Hematopoietic multipotent progenitor cell treated with erythropoietin and hydrocortisone succinate and interleukin-3 and kit ligand, for 15 days (in vitro differentiated cells): ENCODE measurements around the gene AGMAT.

Experiments
- DNase-seq: peaks from one replicate; pipeline ENCODE4 v3.0.0-alpha.2; 2015; ENCODE audit warnings: low spot score

AGMAT gene, protein sequence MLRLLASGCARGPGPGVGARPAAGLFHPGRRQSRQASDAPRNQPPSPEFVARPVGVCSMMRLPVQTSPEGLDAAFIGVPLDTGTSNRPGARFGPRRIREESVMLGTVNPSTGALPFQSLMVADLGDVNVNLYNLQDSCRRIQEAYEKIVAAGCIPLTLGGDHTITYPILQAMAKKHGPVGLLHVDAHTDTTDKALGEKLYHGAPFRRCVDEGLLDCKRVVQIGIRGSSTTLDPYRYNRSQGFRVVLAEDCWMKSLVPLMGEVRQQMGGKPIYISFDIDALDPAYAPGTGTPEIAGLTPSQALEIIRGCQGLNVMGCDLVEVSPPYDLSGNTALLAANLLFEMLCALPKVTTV

DNA sequence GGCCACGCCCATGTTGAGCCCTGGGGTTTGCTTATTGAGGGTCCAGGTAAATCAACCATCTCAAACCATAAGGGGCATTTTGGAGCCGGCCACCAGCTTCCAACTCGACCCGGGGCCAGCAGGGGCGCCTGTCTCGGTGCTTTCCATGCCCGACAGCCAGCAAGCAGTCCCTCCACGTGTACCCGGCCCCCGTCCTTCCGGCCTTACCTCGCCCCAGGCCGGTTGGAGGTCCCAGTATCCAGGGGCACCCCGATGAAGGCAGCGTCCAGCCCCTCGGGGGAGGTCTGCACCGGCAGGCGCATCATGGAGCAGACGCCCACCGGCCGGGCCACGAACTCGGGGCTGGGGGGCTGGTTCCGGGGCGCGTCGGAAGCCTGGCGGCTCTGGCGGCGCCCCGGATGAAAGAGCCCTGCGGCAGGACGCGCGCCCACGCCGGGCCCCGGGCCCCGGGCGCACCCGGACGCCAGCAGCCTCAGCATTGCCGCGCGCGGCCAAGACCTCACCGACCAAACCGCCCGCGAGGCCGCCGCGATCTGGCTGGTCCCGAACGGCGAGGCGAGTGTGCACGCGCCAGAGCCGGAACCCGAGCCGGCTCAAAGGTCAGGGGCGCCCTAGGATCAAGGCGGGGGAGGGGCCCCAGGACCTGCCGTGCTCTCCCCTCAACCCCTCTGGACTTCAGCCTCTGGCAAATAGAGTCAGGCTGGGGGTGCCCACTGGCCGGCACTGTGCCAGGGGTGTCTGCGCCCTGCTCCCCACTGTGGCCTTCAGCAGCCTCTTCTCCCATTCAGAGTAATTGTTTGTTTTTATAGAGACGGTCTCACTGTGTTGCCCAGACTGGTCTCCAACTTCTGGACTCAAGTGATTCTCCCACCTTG lies at the start of gene AGMAT:
Gene AGMAT, minus strand, starts transcription at position 563 of the 875 bp plus-strand sequence. Its CDS starts 84 bp downstream, at position 479.
- no peak for DNase-seq

DNA sequence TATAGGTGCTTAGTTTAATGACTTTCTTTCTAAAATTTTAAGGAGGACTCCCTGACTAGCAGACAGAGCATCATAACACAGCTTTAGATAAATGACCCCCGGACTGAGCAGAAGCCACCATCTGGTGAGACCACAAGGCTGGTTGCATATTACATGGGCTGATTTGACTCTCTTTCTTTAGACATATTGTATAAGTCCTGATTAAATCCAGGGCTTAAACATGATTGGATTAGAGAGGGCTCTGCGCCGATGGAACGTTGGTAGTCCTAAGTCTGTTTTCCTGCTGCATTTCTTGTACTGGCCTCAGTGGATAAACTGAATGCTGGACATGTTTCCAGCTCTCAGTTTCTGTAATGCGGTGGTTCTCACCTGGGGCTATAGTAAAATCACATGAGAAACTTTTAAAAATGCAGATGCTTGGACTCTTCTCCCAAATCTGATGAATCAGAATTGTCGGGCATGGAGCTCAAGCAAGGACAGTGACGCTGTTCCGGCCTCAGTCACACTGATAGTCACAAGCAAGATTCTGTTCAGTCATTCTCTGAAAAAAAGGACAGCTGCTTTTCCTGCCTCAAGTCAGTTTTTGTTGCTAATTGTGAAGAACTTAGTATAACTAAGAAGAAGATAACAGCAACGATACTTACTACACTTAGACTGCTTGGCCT lies 49.0 kb upstream of the AGMAT start:
- no peak for DNase-seq

- peak; percentile 87 for DNase-seq
Observed at GRCh38 chr1:15628003-15628402, 43.2 kb upstream of the AGMAT start.

DNA sequence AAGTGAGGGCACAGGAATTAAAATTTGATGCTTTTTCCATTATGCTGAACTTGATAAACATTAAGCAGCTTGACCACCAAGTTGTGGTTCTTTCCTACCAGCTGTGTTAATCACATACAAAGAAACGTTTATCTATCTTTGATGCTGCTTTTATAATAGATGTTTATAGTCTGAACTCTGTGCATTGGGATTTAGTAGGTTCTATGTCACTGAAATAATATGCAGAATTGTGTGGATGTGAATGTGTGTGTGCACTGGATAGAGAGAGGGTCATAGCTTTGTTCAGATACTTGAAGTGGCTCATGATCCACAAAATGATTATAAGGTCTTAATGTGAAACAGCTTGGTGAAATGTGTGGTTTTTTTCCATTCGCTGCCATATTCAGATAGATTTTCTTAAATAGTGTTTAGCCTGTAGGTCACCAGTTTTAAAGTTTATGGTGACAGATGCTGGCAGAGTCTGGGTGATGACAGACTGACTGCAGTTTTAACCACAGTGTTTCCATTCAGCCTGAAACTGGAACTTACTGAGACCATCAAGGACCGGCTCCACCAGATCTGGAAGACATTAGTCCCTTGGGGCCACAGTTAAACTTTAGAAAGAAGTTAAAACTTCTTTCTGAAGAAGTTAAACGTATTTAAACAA lies 42.6 kb upstream of the AGMAT start:
- no peak for DNase-seq

DNA sequence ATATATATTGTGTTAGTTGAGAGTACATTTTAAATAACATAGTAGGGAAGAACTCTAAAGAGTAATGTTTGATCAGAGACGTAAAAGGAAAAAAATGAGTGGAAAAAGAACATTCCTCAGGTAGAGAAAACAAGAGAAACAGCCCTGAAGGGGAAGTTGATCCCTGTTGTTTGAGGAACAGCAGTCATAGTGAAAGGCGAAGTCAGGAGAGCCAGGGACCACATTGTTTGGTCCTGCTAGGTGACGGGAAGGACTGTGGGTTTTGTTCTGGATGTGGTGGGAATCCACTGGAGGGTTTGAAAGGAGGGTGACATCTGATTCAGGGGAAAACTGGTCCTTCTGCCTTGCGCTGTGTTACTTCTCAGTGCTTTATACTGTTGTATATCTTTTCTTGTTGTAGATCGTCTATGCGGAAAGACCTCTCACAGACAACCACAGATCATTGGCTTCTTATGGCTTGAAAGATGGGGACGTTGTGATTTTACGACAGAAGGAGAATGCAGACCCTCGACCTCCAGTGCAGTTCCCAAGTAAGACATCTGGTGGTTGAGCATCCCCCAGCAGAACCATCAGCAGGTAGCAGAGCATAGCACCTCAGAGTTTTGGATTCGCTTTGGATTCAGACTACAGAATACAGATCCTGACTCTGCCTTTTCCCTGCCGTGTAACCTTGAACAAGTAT lies 41.6 kb upstream of the AGMAT start:
- no peak for DNase-seq

DNA sequence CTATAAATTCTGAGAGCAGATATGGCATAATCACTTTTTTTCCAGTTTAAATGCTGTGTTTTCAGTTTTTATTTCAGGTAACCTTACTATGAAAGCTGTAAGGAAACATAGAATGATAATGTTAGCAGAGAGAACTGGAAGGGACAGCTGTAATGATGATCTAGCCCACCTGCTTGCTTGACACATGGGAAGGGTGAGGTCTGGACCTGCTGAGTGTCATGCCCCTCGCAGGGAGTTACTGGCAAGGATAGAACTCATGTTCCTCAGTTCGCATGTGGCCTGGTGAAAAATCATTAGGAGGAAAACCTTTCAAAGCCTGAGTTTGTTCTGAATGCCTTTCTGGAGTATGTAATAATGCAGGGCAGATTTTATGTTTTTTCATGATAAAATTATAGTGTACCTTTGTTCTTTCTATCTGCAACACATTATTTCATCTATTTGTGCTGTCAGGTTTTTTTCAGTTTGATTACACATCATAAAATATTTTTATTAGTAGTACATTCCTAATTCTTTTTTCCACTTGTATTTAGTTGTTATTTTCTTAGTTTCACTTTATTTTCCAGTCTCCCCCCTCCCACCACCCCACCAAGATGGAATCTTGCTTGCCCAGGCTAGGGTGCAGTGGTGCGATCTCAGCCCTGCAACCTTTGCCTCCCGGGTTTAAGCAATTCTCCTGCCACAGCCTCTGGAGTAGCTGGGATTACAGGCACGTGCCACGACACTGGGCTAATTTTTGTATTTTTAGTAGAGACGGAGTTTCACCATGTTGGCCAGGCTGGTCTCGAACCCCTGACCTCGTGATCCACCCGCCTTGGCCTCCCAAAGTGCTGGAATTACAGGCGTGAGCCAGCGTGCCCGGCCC lies 40.4 kb upstream of the AGMAT start:
- DNase-seq: no peak

DNA sequence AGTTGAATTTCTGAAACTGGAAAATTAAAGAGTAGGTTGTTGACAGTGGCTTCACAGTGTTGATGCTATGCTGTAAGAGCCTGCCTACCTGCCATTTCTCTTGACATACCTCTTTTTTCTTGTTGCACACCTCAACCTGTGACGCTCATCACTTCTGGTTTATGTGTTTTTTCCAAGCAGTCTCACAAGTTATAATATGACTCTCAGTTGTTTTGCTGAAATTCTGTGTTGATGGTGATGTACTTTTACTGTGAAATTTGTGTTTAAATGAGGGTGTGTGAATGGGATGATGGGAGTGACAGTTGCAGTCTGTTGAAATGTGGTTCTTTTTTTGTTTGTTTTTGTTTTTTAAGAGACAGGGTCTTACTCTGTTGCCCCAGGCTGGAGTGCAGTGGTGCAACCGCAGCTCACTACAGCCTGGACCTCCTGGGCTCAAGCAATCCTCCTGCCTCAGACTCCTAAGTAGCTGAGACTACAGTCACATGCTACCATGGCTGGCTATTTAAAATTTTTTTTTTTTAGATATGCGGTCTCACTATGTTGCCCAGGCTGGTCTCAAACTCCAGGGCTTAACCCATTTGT lies 39.4 kb upstream of the AGMAT start:
- DNase-seq: no peak

- DNase-seq: no peak
Observed at GRCh38 chr1:15623435-15623834, 38.6 kb upstream of the AGMAT start.

GRCh38 chr1:15622712-15623373 lies 38.0 kb upstream of the AGMAT start:
- peak; percentile 74 for DNase-seq

GRCh38 chr1:15621975-15622374 lies 37.1 kb upstream of the AGMAT start:
- DNase-seq: no peak

GRCh38 chr1:15620902-15621682 lies 36.2 kb upstream of the AGMAT start:
- DNase-seq: no peak

DNA sequence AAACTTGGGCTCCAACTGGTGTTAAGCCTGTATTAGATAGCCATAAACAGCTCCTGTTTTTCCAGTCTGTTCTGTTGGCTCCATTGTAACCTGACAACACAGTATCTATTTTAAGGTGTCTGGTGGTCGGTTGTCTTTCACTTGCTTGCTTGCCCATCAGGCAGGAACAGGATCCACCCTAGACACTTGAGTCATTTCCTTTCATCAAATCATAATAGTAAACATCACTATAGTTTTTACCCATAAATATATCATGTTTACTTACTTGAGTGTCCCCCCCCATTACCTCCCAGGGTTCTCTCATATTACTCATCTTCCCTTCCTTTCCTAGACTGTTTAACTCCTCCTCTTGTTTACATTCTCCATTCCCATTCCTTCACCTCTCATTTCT lies 35.3 kb upstream of the AGMAT start:
- DNase-seq: peak; percentile 51

DNA sequence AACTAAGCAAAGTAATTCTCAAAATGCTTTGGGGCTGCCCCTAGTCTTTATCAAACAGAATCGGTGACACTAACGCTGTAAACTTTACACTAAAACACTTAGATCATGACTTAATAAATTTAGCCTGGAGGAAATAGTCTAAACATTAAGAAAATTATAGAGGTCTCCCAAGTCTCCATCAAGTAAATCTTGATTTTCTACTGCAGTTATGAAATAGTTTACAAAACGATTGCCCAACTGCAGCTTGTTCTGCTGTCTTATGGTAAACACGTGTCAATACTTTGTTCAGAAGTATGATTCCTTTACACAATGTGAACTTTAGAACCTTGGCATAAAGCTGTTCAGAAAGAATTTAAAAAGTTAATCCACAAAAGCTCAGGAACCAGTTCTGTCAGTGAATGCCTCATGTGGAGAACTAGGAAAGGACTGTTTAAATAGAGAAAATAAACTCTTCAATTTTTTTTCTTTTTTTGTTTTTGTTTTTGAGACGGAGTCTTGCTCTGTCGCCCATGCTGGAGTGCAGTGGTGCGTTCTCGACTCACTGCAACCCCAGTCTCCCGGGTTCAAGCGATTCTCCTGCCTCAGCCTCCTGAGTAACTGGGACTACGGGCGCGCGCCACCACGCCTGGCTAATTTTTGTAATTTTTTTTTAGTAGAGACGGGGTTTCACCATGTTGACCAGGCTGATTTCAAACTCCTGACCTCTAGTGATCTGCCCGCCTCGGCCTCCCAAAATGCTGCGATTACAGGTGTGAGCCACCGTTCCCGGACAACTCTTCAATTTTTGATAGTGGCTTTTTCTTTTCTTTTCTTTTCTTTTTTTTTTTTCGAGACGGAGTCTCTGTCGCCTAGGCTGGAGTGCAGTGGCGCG lies 34.0 kb upstream of the AGMAT start:
- no peak for DNase-seq

- peak; percentile 49 for DNase-seq
Observed at GRCh38 chr1:15618077-15618654, 33.3 kb upstream of the AGMAT start.

- DNase-seq: peak; percentile 93
Observed at GRCh38 chr1:15617173-15618076, 32.6 kb upstream of the AGMAT start, which contains the start of gene DDI2. DDI2 (plus strand) TSS chr1:15617458; CDS start chr1:15617671, 213 bp downstream.
